GM10847 (cell line): ENCODE results near the gene DGLUCY.

Source experiments
- POLR2A ChIP-seq: IDR thresholded peaks from 2 replicates; pipeline ENCODE4 v1.6.1; 2011; ENCODE audit not compliant: insufficient read length; ENCODE audit errors: extremely low read depth

DGLUCY gene

GRCh38 chr14:91216731-91217226 is 102.9 kb downstream of the DGLUCY start:
- TF ChIP-seq POLR2A = no peak

- TF ChIP-seq POLR2A = no peak
Measured at GRCh38 chr14:91218014-91218413, 104.1 kb downstream of the DGLUCY start.

GRCh38 chr14:91219517-91220389 is 105.9 kb downstream of the DGLUCY start:
- no peak for TF ChIP-seq POLR2A

GRCh38 chr14:91220581-91221000 is 106.7 kb downstream of the DGLUCY start:
- no peak for TF ChIP-seq POLR2A

- no peak for TF ChIP-seq POLR2A
Measured at GRCh38 chr14:91221270-91221669, 107.4 kb downstream of the DGLUCY start.

GRCh38 chr14:91223028-91223783 is 109.3 kb downstream of the DGLUCY start:
- TF ChIP-seq POLR2A = no peak

GRCh38 chr14:91225025-91225424 is 111.2 kb downstream of the DGLUCY start:
- no peak for TF ChIP-seq POLR2A

GRCh38 chr14:91227183-91227628 is 113.3 kb downstream of the DGLUCY start:
- TF ChIP-seq POLR2A = no peak

- no peak for TF ChIP-seq POLR2A
Measured at GRCh38 chr14:91228112-91229004, 114.5 kb downstream of the DGLUCY start.

- TF ChIP-seq POLR2A = no peak
Measured at GRCh38 chr14:91229005-91229382, 115.1 kb downstream of the DGLUCY start.

- no peak for TF ChIP-seq POLR2A
Measured at GRCh38 chr14:91229743-91230200, 115.9 kb downstream of the DGLUCY start.

GRCh38 chr14:91230397-91231035 is 116.6 kb downstream of the DGLUCY start:
- TF ChIP-seq POLR2A = no peak

GRCh38 chr14:91231446-91231845 is 117.6 kb downstream of the DGLUCY start:
- TF ChIP-seq POLR2A = no peak

- no peak for TF ChIP-seq POLR2A
Measured at GRCh38 chr14:91232052-91232451, 118.2 kb downstream of the DGLUCY start.
